ENCODE measurements around the gene SLAMF9. TPM values are rescaled to one million over a fixed set of nuclear protein-coding genes. Genes with fewer than 3 reads are reported as not detected.
"Not testable (repeated sequence)": the region's sequence is repeated elsewhere in the genome, so short reads cannot be mapped to it uniquely, and the experiment has no call there.

The SLAMF9 gene
- total RNA-seq, 2 donors from 2014 or later, result not detected

- no peaks in the 10 kb centered on the region for H3K36me3 ChIP-seq
- H3K9me3 ChIP-seq, result no peaks in the 10 kb centered on the region
- peaks cover 0 to 32% of the 10 kb centered on the region in 2 donors for H3K4me1 ChIP-seq
- no peak overlapping the region for H3K4me3 ChIP-seq
- H3K27ac ChIP-seq, result no peak overlapping the region
- DNase-seq (ENCODE audit: low spot score), result no peak
- TF ChIP-seq CTCF (IDR thresholded peaks at IDR 0.05), result no peak
- H3K27me3 ChIP-seq, result no peaks in the 10 kb centered on the region
Measured at GRCh38 chr1:159908031-159908940, 45.8 kb downstream of the SLAMF9 start.

- Histone ChIP-seq H3K4me1 (peaks cover 0 to 23% of the 10 kb centered on the region in 2 donors), H3K36me3 (no peaks in the 10 kb centered on the region), H3K27me3 (no peaks in the 10 kb centered on the region), H3K9me3 (no peaks in the 10 kb centered on the region), H3K27ac (no peak overlapping the region), H3K4me3 (no peak overlapping the region)
- TF ChIP-seq CTCF (IDR thresholded peaks at IDR 0.05), result no peak
- no peak for DNase-seq (ENCODE audit: low spot score)
Measured at GRCh38 chr1:159906960-159907359, 47.1 kb downstream of the SLAMF9 start.

GRCh38 chr1:159904036-159904435 is 50.0 kb downstream of the SLAMF9 start:
- not testable (repeated sequence) for H3K27ac ChIP-seq; H3K4me3 ChIP-seq; DNase-seq (ENCODE audit: low spot score); H3K27me3 ChIP-seq; H3K9me3 ChIP-seq; H3K36me3 ChIP-seq
- peaks cover 0 to 19% of the 10 kb centered on the region in 2 donors for H3K4me1 ChIP-seq

- no peaks in the 10 kb centered on the region for H3K27me3 ChIP-seq
- no peak overlapping the region for H3K4me3 ChIP-seq
- DNase-seq (ENCODE audit: low spot score), result no peak
- no peak for TF ChIP-seq CTCF (IDR thresholded peaks at IDR 0.05)
- H3K36me3 ChIP-seq, result no peaks in the 10 kb centered on the region
- no peak overlapping the region for H3K27ac ChIP-seq
- peaks cover 0 to 19% of the 10 kb centered on the region in 2 donors for H3K4me1 ChIP-seq
- H3K9me3 ChIP-seq, result no peaks in the 10 kb centered on the region
Measured at GRCh38 chr1:159902541-159902940, 51.5 kb downstream of the SLAMF9 start.

Other genes with a start within 250 kb of the SLAMF9 start
- not detected for gene CRP, start 239.6 kb downstream of the SLAMF9 start, total RNA-seq
- gene DUSP23, start 173.3 kb downstream of the SLAMF9 start, total RNA-seq, result 10 to 100 TPM; 42.9 to 58.8 TPM
- gene FCRL6, start 151.9 kb downstream of the SLAMF9 start, total RNA-seq, result under 1 TPM in 1 of 2 donors, not detected in 1; 0.24 TPM
- 1 to 10 TPM; 1.0 to 4.2 TPM for gene SLAMF8, start 127.4 kb downstream of the SLAMF9 start, total RNA-seq
- gene VSIG8, start 91.6 kb downstream of the SLAMF9 start, total RNA-seq, result not detected
- gene CFAP45, start 54.1 kb downstream of the SLAMF9 start, total RNA-seq, result 1 to 10 TPM in 1 of 2 donors, under 1 TPM in 1; 0.86 to 1.3 TPM
- 100 to 1,000 TPM; 124 to 235 TPM for gene TAGLN2, start 28.7 kb downstream of the SLAMF9 start, total RNA-seq
- gene IGSF9, start 8.6 kb downstream of the SLAMF9 start, total RNA-seq, result 1 to 10 TPM; 2.0 to 5.4 TPM
- 1 to 10 TPM; 2.4 to 3.2 TPM for gene PIGM, start 77.8 kb upstream of the SLAMF9 start, total RNA-seq
- under 1 TPM in 1 of 2 donors, not detected in 1; 0.20 TPM for gene KCNJ10, start 115.9 kb upstream of the SLAMF9 start, total RNA-seq
- under 1 TPM in 1 of 2 donors, not detected in 1; 0.08 TPM for gene KCNJ9, start 127.3 kb upstream of the SLAMF9 start, total RNA-seq
- 10 to 100 TPM; 20.1 to 20.8 TPM for gene IGSF8, start 144.4 kb upstream of the SLAMF9 start, total RNA-seq
- gene ATP1A2, start 161.5 kb upstream of the SLAMF9 start, total RNA-seq, result 100 to 1,000 TPM; 146 to 228 TPM
- gene ATP1A4, start 197.4 kb upstream of the SLAMF9 start, total RNA-seq, result not detected
- gene CASQ1, start 236.3 kb upstream of the SLAMF9 start, total RNA-seq, result 10 to 100 TPM; 10.1 to 32.3 TPM